Right lobe of liver (tissue), 6 donors: ENCODE data around the gene MACROD2. TPM values are rescaled to one million over a fixed set of nuclear protein-coding genes. Genes with fewer than 3 reads are reported as not detected.

Experiments
- ATAC-seq, 4 donors: fragments of 200-7000 bp; cut with Tn5 transposase; one replicate each; pipeline ENCODE4 v1.9.1; 2020; ENCODE audit warnings: mild to moderate bottlenecking in 4 of 4, moderate library complexity in 4 of 4
- DNase-seq, 3 donors: peaks; one replicate each; pipeline ENCODE4 v3.0.0-alpha.2; 2020
- H3K27ac ChIP-seq, 3 donors: fragments of 200-600 bp; one replicate each; pipeline ENCODE4 v1.8.0; 2022
- H3K27me3 ChIP-seq, 2 donors: fragments of 200-600 bp; one replicate each; pipeline ENCODE4 v1.8.0; 2022
- H3K36me3 ChIP-seq, 4 donors: fragments of 200-600 bp; sonication (generic) in 1 of 4; one replicate each; pipeline versions ENCODE4 v1.5.1 to v1.8.0; 2017 to 2022; ENCODE audit warnings: control low read depth in 1 of 4
- H3K4me1 ChIP-seq, 4 donors: fragments of 200-600 bp; sonication (generic) in 1 of 4; one replicate each; pipeline versions ENCODE4 v1.5.1 to v1.8.0; 2017 to 2022; ENCODE audit warnings: control low read depth in 1 of 4
- H3K4me3 ChIP-seq, 3 donors: fragments of 200-600 bp; one replicate each; pipeline ENCODE4 v1.8.0; 2022
- H3K9me3 ChIP-seq, 4 donors: fragments of 200-600 bp; sonication (generic) in 1 of 4; one replicate each; pipeline versions ENCODE4 v1.5.1 to v1.8.0; 2017 to 2022; ENCODE audit warnings: control low read depth in 1 of 4
- POLR2A ChIP-seq: fragments of 450-650 bp; IDR thresholded peaks from one replicate; pipeline ENCODE4 v1.6.1; 2017; ENCODE audit warnings: antibody characterized with exemption, mild to moderate bottlenecking
- WGBS: methylation state at CpG from one replicate; pipeline ENCODE4 v1.1.6; 2018; ENCODE audit warnings: low coverage, low lambda C conversion rate; ENCODE audit not compliant: insufficient coverage; ENCODE audit errors: missing lambda C conversion rate; 5-methylcytosine and 5-hydroxymethylcytosine counted together
- intact Hi-C, 2 donors: fragments of 100-400 bp; cut with DNase I; formaldehyde crosslinking; loops; one replicate each; pipeline versions ENCODE4 v1.11.2 to v1.14.1; 2022
- total RNA-seq, 6 experiments: library from RNA; depleted of rRNA in 2 of 6; stranded (reverse); fragments of >200 nt in 2 of 6; fragmentation: NEBNext Ultra II Directional in 3 of 6; extraction: Animal tissue kit (Norgen Biotek cat#: 25700) in 3 of 6; gene quantifications; one replicate each; pipeline versions ENCODE4 v1.1.0 to v1.2.4, GENCODE V29; 2016 to 2023
- TF ChIP-seq, protein P1 (sequence below), 4 donors: fragments of 200-600 bp in 3 of 4; fragments of 450-650 bp in 1 of 4; IDR thresholded peaks; one replicate each; pipeline versions ENCODE4 v1.5.1 to v1.8.0; 2016 to 2022; ENCODE audit warnings: antibody characterized with exemption in 4 of 4, mild to moderate bottlenecking in 2 of 4
- donor health status: DM: no; HTN: yes; CAD: no.
- donor health status: DM: no; HTN: no; CAD: no.
- donor health status: DM: no; HTN: no; CAD: no.
- donor health status: DM: no; HTN: yes; CAD: no.
- donor health status: DM: no; HTN: yes; CAD: no.

MACROD2 gene
- total RNA-seq, 6 experiments from 2014 or later: 1.2 to 5.5 (median 3.3) TPM

GRCh38 chr20:14493408-14493807, 498.1 kb downstream of the MACROD2 start:
- TF ChIP-seq POLR2A: no peak
- TF ChIP-seq, protein P1, sequence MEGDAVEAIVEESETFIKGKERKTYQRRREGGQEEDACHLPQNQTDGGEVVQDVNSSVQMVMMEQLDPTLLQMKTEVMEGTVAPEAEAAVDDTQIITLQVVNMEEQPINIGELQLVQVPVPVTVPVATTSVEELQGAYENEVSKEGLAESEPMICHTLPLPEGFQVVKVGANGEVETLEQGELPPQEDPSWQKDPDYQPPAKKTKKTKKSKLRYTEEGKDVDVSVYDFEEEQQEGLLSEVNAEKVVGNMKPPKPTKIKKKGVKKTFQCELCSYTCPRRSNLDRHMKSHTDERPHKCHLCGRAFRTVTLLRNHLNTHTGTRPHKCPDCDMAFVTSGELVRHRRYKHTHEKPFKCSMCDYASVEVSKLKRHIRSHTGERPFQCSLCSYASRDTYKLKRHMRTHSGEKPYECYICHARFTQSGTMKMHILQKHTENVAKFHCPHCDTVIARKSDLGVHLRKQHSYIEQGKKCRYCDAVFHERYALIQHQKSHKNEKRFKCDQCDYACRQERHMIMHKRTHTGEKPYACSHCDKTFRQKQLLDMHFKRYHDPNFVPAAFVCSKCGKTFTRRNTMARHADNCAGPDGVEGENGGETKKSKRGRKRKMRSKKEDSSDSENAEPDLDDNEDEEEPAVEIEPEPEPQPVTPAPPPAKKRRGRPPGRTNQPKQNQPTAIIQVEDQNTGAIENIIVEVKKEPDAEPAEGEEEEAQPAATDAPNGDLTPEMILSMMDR (IDR thresholded peaks at IDR 0.05): no peak
- ATAC-seq (no peak), DNase-seq (no peak)
- Histone ChIP-seq H3K27me3 (no peaks in the 10 kb centered on the region), H3K4me1 (peaks cover 0 to 7% (median 3%) of the 10 kb centered on the region in 4 donors), H3K36me3 (no peaks in the 10 kb centered on the region), H3K27ac (no peak overlapping the region), H3K4me3 (no peak overlapping the region), H3K9me3 (no peaks in the 10 kb centered on the region)
- 69% methylated on average over 1 of the region's 1 CpG for WGBS
- intact Hi-C loops: no loop called here

DNA sequence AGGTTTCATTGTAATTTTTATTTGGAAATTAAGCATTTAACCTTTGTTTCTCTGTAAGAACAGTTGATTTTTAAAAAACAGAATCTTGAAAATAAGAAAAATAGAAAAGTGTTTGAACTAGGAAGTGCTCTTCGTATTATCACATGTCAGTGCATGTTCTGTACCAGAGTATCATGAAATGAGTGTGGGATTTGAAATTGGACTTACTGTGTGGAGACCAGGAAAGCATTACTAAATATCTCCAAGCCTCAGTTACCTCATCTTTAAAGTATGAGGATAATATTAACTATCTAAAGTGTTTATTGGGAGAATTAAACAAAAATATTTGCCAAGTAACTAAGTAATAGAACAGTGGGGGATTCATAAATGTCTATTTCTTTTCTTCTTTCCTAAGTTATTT, 499.0 kb downstream of the MACROD2 start:
- intact Hi-C loops: no loop called here

DNA sequence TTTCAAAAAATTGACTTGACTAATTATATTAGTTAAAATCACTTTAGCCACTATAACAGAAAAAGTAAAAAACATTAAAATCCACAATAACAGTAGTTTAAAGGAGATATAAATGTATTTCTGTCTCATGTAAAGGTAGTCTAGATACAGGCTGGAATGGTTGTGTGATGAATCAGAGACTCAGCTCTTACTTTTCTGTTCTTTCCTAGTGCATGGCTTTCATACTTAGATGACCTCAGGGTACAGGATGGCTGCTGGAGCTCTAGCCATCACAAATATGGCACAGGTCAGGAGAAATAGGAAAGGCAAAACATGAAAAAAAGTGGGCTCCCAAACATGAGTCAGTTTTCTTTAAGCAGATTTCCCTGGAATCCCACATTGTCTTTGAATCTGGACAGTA, 499.8 kb downstream of the MACROD2 start:
- intact Hi-C loops: no loop called here
- H3K4me3 ChIP-seq: no peak overlapping the region
- no peak overlapping the region for H3K27ac ChIP-seq
- no peaks in the 10 kb centered on the region for H3K27me3 ChIP-seq
- no peak for ATAC-seq
- TF ChIP-seq, protein P1 (IDR thresholded peaks at IDR 0.05): no peak
- TF ChIP-seq POLR2A: no peak
- H3K9me3 ChIP-seq: no peaks in the 10 kb centered on the region
- H3K4me1 ChIP-seq: no peaks in the 10 kb centered on the region
- no peak for DNase-seq
- H3K36me3 ChIP-seq: no peaks in the 10 kb centered on the region

More for the DNA sequence above, 499.0 kb downstream of the MACROD2 start:
- TF ChIP-seq POLR2A: no peak
- TF ChIP-seq, protein P1 (IDR thresholded peaks at IDR 0.05): no peak
- WGBS: 77% methylated on average over 1 of the region's 1 CpG
- no peak overlapping the region for H3K27ac ChIP-seq
- H3K9me3 ChIP-seq: no peaks in the 10 kb centered on the region
- no peaks in the 10 kb centered on the region for H3K36me3 ChIP-seq
- peaks cover 0 to 5% (median 2%) of the 10 kb centered on the region in 4 donors for H3K4me1 ChIP-seq
- ATAC-seq: no peak
- no peak for DNase-seq
- H3K27me3 ChIP-seq: no peaks in the 10 kb centered on the region
- no peak overlapping the region for H3K4me3 ChIP-seq

- Histone ChIP-seq H3K36me3 (no peaks in the 10 kb centered on the region), H3K4me1 (no peaks in the 10 kb centered on the region), H3K27me3 (no peaks in the 10 kb centered on the region), H3K9me3 (no peaks in the 10 kb centered on the region), H3K27ac (no peak overlapping the region), H3K4me3 (no peak overlapping the region)
- TF ChIP-seq, protein P1 (IDR thresholded peaks at IDR 0.05): no peak
- TF ChIP-seq POLR2A: no peak
- WGBS: 56% methylated on average over 2 of the region's 2 CpGs
- DNase-seq (no peak), ATAC-seq (no peak)
- intact Hi-C loops: no loop called here
Observed at GRCh38 chr20:14497004-14497403, 501.7 kb downstream of the MACROD2 start.

DNA sequence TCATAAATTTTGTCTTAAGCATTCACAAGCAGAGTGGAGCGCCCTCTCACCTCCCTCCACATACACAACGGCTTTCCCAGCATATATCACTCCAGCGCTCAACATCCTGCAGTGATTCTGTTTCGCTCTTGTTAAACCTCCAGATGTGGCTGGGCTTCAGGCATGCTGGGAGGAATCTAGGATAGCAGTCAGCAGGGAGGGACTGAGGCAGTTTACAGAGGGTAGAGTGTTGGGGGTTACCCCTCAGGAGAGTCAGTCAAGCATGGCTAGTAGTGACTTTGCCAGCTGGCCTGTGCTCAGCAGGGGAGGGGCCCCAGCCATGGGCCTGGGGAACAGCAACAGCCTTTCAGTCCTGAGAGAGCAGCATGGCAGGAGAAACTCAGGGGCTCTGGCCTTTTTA, 503.5 kb downstream of the MACROD2 start:
- Histone ChIP-seq H3K4me3 (no peak overlapping the region), H3K4me1 (no peaks in the 10 kb centered on the region), H3K36me3 (no peaks in the 10 kb centered on the region), H3K9me3 (no peaks in the 10 kb centered on the region), H3K27ac (no peak overlapping the region), H3K27me3 (no peaks in the 10 kb centered on the region)
- ATAC-seq (no peak), DNase-seq (no peak)
- intact Hi-C loops: no loop called here
- 89% methylated on average over 4 of the region's 4 CpGs for WGBS
- no peak for TF ChIP-seq POLR2A
- TF ChIP-seq, protein P1 (IDR thresholded peaks at IDR 0.05): no peak
